ENCODE results near the gene MIB1.
"Not testable (repeated sequence)": the region's sequence is repeated elsewhere in the genome, so short reads cannot be mapped to it uniquely, and the experiment has no call there.

MIB1 gene

GRCh38 chr18:21745231-21745630 lies 4.6 kb downstream of the MIB1 start:
- FAIRE-seq, result no peak

DNA sequence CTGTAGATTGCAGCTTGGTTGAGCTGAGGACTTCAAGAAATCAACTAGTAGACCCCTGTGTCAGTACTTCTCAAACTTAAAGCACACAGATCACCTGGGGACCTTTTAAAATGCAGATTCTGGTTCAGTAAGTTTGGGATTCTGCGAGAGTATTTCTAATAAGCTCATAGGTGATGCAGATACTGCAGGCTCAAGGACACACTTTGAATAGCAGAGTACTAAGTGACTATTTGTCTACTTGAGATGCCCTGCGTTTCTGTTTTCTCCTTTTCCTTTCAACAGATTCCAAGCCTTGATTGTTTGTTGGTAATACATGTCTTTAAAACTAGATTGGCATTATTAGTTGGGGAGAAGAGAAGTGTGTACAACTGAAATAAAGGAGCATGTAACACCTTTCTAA lies 6.7 kb downstream of the MIB1 start:
- no peak for FAIRE-seq

DNA sequence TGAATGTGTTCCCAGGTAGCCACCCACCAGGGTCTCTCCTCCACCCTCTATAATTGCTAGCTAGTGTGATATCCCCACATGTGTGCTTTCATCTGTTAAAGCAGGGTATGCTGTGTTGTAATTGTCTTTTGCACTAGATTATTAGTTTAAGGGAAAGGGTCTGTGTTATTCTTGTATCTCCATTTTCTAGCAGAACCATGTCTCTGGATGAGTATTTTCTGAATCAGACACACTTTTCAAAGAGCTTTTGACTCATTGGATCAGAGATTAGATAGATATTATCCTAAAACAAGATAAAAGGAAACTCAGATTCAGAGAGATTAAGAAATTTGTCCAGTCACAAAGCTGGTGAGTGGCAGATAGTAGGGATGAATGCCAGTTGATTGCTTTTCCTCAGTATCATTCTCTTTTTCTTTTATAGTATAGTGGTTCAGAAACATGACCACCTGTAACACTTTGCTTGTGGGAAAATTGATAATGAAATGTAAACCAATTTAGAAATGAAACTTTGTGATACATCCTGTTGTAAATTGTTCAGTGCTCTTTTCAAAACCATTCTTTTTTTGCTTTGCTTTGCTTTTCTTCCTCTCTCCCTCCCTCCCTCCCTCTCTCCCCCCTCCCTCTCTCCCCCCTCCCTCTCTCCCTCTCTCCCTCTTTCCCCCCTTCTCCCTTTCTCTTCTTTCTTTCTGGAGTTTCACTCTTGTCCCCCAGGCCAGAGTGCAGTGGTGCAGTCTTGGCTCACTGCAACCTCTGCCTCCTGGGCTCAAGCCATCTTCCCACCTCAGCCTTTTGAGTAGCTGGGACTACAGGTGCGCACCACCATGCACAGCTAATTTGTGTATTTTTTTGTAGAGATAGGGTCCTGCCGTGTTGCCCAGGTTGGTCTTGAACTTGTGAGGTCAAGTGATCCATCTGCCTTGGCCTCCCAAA lies 7.4 kb downstream of the MIB1 start:
- FAIRE-seq, result no peak

DNA sequence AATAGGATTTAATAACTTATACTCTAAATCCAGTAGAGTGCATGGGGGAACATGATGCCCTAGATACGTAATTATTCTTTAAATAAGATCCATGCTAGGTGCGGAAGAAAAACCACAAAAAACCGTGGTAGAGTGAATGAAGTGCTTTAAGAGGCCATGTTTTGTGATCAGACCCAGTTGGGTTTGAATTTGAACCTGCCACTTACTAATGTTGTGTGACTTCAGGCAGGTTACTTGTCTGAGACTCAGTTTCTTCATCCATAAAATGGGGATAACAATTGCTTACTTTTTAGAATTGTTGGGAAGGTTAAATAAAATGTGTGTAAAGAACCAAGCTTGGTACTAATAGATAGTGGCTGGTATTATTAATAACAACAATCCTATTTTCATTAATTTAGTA lies 17.2 kb downstream of the MIB1 start:
- no peak for FAIRE-seq

- no peak for FAIRE-seq
These were observed 19.2 kb downstream of the MIB1 start for GRCh38 chr18:21759836-21760235.

GRCh38 chr18:21760321-21760720 lies 19.7 kb downstream of the MIB1 start:
- peak; percentile 30 for FAIRE-seq

- no peak for FAIRE-seq
These were observed 21.0 kb downstream of the MIB1 start for GRCh38 chr18:21761471-21762115.

- no peak for FAIRE-seq
These were observed 21.7 kb downstream of the MIB1 start for GRCh38 chr18:21762181-21762772.

- no peak for FAIRE-seq
These were observed 23.5 kb downstream of the MIB1 start for GRCh38 chr18:21763846-21764646.

DNA sequence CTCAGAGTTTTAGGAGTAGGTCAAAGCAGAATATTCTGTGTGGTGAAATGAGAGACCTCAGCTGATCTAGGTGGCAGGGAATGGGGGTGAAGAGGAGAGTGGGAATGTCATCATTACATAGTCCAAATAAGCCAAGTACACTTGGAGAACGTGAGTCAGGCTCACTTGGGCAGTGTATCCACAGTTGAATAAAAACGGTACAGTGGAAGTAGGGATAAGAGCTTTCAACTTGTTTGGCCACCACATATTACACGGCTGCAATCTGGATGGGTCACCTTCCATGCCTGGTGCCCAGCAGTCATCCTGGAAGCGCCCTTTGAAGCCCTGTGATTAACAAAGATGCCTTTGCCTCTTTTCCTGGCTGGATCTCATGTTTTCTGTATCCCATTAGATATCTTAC lies 28.6 kb downstream of the MIB1 start:
- FAIRE-seq, result no peak

GRCh38 chr18:21774722-21775121 lies 34.1 kb downstream of the MIB1 start:
- FAIRE-seq, result no peak

- no peak for FAIRE-seq
These were observed 37.2 kb downstream of the MIB1 start for GRCh38 chr18:21777814-21778213.

DNA sequence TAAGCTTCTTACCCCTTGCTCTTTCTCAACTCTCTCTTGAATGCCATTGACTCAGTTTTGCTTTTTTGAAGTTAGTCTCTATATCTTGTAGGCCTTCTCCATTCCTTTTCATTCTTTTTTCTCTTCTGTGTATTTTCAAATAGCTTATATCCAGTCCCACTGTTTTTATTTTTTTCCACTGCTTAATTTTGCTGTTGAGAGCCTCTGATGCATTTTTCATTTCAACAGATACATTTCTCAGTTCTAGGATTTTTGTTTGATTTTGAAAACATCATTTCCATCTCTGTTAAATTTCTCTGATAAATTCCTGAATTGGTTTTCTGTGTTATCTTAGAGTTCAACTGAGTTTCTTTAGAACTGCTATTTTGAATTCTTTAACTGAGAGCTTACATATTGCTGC lies 45.9 kb downstream of the MIB1 start:
- no peak for FAIRE-seq

GRCh38 chr18:21796089-21796488 lies 55.5 kb downstream of the MIB1 start:
- FAIRE-seq, result not testable (repeated sequence)

- FAIRE-seq, result no peak
These were observed 57.5 kb downstream of the MIB1 start for GRCh38 chr18:21798126-21798525.

DNA sequence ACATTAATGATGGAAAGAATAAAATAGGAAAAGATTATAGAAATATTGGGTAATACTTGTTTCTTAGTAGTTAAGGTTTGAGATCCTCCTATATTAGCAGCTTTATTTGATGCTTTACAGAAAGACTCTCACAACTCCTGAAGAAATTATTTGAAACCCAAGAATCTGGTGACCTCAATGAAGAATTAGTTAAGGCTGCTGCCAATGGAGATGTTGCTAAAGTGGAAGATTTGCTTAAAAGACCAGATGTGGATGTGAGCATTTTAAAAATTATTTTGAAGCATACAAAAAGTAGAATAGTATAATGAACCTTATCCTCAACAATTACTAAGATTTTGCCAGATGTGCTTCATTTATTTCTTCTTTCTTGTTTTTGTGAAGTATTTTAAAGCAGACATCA lies 59.1 kb downstream of the MIB1 start:
- no peak for FAIRE-seq

DNA sequence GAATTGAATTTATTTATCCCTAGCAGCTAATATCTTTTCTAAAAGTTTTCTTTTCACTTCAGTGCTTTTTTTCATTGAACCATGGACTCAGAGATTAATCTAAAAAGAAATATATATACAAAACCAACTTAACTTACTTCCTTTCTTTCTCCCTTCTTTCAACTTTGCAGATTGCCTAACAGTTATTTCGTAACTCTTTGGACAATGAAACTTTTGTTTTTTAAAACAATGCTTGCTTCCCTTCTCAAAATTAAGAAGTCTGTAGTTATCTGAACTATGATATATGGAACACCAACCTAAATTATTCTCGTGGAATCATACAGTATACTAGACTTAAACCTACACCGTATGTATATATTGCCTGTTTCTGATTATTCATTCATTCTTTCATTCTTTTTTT lies 62.9 kb downstream of the MIB1 start:
- FAIRE-seq, result no peak

DNA sequence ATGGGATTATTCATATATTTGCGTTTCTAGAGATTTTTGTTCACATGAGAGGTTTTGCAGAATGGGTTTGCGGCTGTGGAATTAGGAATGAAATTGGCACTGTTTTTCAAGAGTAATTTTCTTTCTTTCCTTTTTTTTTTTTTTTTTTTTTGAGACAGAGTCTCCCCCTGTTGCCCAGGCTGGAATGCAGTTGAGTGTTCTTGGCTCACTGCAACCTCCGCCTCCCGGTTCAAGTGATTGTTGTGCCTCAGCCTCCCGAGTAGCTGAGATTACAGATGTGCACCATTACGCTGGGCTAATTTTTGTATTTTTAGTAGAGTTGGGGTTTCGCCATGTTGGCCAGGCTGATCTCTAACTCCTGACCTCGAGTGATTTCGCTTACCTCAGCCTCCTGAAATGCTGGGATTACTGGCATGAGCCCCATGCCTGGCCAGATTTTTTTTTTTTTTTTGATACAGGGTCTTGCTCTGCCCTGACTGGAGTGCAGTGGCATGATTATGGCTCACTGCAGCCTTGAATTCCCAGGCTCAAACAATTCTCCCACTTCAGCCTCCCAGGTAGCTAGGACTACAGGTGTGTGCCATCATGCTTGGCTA lies 65.3 kb downstream of the MIB1 start:
- FAIRE-seq, result no peak

DNA sequence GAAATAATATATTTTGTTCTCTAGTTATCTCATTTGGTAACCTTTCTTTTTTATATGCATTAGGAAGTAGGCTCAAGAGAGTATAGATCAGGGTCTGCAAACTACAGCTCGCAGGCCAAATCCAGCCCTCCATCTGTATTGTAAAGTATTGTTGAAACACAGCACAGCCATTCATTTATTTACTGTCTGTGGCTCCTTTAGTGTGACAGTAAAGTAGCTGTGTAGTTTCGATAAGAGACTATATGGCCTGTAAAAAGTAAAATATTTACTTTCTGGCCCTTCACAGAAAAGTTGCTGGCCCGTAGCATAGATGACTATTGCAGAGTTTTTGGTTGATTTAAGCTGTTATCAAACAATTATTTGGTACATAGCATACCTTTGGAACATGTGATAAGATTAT lies 67.6 kb downstream of the MIB1 start:
- no peak for FAIRE-seq

- peak; percentile 76 for FAIRE-seq
These were observed 69.1 kb downstream of the MIB1 start for GRCh38 chr18:21809725-21810124.

DNA sequence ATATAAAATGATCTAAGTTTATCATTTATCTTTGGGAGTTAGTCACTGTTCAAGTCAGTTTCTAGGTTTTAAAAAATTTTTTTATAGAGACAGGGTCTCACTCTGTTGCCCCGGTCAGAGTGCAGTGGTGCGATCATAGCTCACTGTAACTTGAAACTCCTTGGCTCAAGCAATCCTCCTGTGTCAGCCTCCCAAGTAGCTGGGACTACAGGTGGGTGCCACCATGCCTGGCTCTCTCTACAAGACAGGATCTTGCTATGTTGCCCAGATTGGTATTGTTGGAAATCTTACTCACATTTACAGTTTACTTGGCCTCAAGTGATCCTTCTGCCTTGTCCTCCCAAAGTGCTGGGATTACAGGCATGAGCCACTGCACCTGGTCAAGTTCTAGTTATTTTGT lies 74.5 kb downstream of the MIB1 start:
- no peak for FAIRE-seq

GRCh38 chr18:21820033-21820810 lies 79.6 kb downstream of the MIB1 start:
- peak; percentile 60 for FAIRE-seq
